Heart right ventricle (tissue), 16 donors: ENCODE measurements around the gene HP. TPM values are rescaled to one million over a fixed set of nuclear protein-coding genes. Genes with fewer than 3 reads are reported as not detected.
A peak's percentile ranks its signal among the peaks of the same experiment; 100 is the strongest.

ENCODE experiments used
- ATAC-seq, 8 donors: fragments of 200-7000 bp; cut with Tn5 transposase; one replicate each; pipeline ENCODE4 v1.9.1; 2020; ENCODE audit warnings: mild to moderate bottlenecking in 8 of 8, moderate library complexity in 8 of 8, moderate number of reproducible peaks in 1 of 8
- DNase-seq, 2 donors: peaks; one replicate each; pipeline ENCODE4 v3.0.0-alpha.2; 2020
- H3K27ac ChIP-seq, 10 donors: fragments of 200-600 bp; sonication (generic) in 2 of 10; one replicate each; pipeline versions ENCODE4 v1.5.0 to v1.8.0; 2020 to 2022; ENCODE audit warnings: mild to moderate bottlenecking in 3 of 10
- H3K27me3 ChIP-seq, 7 donors: fragments of 200-600 bp; one replicate each; pipeline ENCODE4 v1.8.0; 2021 to 2022; ENCODE audit warnings: mild to moderate bottlenecking in 2 of 7
- H3K36me3 ChIP-seq, 9 donors: fragments of 200-600 bp; sonication (generic) in 1 of 9; one replicate each; pipeline versions ENCODE4 v1.5.0 to v1.8.0; 2020 to 2022; ENCODE audit warnings: mild to moderate bottlenecking in 2 of 9
- H3K4me1 ChIP-seq, 9 donors: fragments of 200-600 bp; sonication (generic) in 1 of 9; one replicate each; pipeline versions ENCODE4 v1.5.0 to v1.8.0; 2020 to 2022; ENCODE audit warnings: mild to moderate bottlenecking in 4 of 9
- H3K4me3 ChIP-seq, 10 donors: fragments of 200-600 bp; sonication (generic) in 2 of 10; one replicate each; pipeline versions ENCODE4 v1.5.0 to v1.8.0; 2020 to 2022; ENCODE audit warnings: mild to moderate bottlenecking in 7 of 10, moderate library complexity in 2 of 10
- H3K9me3 ChIP-seq, 11 donors: fragments of 200-600 bp in 10 of 11; sonication (generic) in 2 of 11; one replicate each; pipeline versions ENCODE4 v1.5.0 to v1.8.0; 2013 to 2022; ENCODE audit warnings: mild to moderate bottlenecking in 2 of 11, control low read depth in 1 of 11, moderate library complexity in 1 of 11
- WGBS, 2 donors: extraction: QIAGEN DNeasy Blood & Tissue Kit; methylation state at CpG; one replicate each; pipeline ENCODE4 v1.1.7; 2013; ENCODE audit warnings: inconsistent platforms in 1 of 2; 5-methylcytosine and 5-hydroxymethylcytosine counted together
- intact Hi-C, 10 donors: fragments of 100-400 bp; cut with DNase I; formaldehyde crosslinking; loops; one replicate each; pipeline versions ENCODE4 v1.11.1 to v1.14.2; 2022
- polyA plus RNA-seq, 2 donors: library from polyadenylated mRNA; stranded (reverse); fragments of 200-250 nt; gene quantifications; one replicate each; pipeline ENCODE4 v1.2.3, GENCODE V29; 2013
- total RNA-seq, 10 donors: library from RNA; stranded (reverse); fragmentation: NEBNext Ultra II Directional in 3 of 10; extraction: Animal tissue kit (Norgen Biotek cat#: 25700) in 3 of 10; gene quantifications; one replicate each; pipeline versions ENCODE4 v1.2.1 to v1.2.4, GENCODE V29; 2021 to 2023
- TF ChIP-seq, protein P1 (sequence below), 9 donors: fragments of 200-600 bp; sonication (generic) in 2 of 9; IDR thresholded peaks; one replicate each; pipeline versions ENCODE4 v1.5.0 to v1.8.0; 2021 to 2022; ENCODE audit warnings: antibody characterized with exemption in 9 of 9, mild to moderate bottlenecking in 5 of 9, moderate library complexity in 1 of 9
- donor health status: Arrhythmogenic right ventricular cardiomyopathy.
- donor health status: ischemic (EF 13 %, LVEDD 7.1; RV severe dilation, severe dysfunction).
- donor health status: healthy with polysubstance abuse.
- donor health status: DM: no; HTN: yes; CAD: no.
- donor health status: DM: no; HTN: no; CAD: no.
- donor health status: ischemic (EF 25% LVEDD 6.9; RV normal size, moderate dysfunction).
- donor health status: ischemic (EF 25% LVEDD 5.7; RV mildly dilated, moderate dysfunction).
- donor health status: healthy.
- donor health status: DM: yes; HTN: yes; CAD: no.
- donor health status: Ischemic cardiomyopathy.
- donor health status: ischemic (EF 35%, LVEDD 5.7; RV mildly dilated, moderate dysfunction).
- donor health status: nonischemic (EF 11% LVEDD 7.7; RV severe dilation, severe dysfunction).
- donor health status: DM: yes; HTN: yes; CAD: no.
- donor health status: PGD.
- donor health status: ischemic (EF 29% LVEDD 5.4; RV normal size, mild dysfunction).
- donor health status: nonischemic (EF 23%, LVEDD 6.1; RV moderate dilation, normal function).

The HP gene
- total and polyA plus RNA-seq, 12 donors: 0.47 to 26.6 (median 5.0) TPM

DNA sequence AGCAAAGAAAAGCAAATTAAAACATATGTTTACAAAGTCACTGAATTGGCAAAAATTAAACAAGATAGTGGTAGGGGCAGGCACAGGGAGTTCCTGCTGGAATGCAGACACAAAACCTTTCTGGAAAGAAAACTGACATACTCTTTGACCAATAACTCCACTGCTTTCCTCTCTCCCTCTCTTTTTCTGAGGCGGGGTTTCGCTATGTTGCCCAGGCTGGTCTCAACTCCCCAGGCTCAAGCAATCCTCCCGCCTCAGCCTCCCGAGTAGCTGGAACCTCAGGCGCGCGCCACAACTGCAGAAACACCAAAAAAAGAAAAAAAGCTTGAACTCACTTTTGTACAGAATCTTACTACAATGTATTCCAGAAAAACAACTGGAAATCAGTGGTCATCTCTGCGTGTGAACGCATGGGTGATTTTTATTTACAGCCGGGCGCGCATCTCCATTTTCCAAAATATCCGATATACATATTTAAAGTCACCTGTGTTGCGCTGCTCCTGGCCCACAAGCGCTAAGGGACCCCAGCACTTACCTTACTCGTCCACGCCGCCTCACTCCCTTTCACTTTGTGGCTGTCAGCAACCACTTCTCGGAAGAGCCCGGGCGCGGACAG lies 38.6 kb downstream of the HP start:
- TF ChIP-seq, protein P1, sequence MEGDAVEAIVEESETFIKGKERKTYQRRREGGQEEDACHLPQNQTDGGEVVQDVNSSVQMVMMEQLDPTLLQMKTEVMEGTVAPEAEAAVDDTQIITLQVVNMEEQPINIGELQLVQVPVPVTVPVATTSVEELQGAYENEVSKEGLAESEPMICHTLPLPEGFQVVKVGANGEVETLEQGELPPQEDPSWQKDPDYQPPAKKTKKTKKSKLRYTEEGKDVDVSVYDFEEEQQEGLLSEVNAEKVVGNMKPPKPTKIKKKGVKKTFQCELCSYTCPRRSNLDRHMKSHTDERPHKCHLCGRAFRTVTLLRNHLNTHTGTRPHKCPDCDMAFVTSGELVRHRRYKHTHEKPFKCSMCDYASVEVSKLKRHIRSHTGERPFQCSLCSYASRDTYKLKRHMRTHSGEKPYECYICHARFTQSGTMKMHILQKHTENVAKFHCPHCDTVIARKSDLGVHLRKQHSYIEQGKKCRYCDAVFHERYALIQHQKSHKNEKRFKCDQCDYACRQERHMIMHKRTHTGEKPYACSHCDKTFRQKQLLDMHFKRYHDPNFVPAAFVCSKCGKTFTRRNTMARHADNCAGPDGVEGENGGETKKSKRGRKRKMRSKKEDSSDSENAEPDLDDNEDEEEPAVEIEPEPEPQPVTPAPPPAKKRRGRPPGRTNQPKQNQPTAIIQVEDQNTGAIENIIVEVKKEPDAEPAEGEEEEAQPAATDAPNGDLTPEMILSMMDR (IDR thresholded peaks at IDR 0.05): no peak
- Histone ChIP-seq H3K36me3 (peaks cover 0 to 57% (median 26%) of the 10 kb centered on the region in 9 donors), H3K27ac (peak overlapping the region; percentile 38 to 95 (median 92)), H3K9me3 (no peaks in the 10 kb centered on the region), H3K27me3 (no peaks in the 10 kb centered on the region), H3K4me1 (peaks cover 0 to 46% (median 33%) of the 10 kb centered on the region in 9 donors), H3K4me3 (peak overlapping the region; percentile 82 to 99 (median 90))
- intact Hi-C loops: loop anchor here in 5 of 10 donors (1.0 to 10.0 kb wide), 5 partner anchors 19 to 208 kb away; partner anchors contain the start of genes DHODH (in 1 of the 5) and ZNF821 (in 1 of the 5)
- DNase-seq (no peak), ATAC-seq (peak in 7 of 8 donors; percentile 14 to 69 (median 45))
- WGBS, 2 donors: 1 to 2% methylated on average over 22 of the region's 22 CpGs

DNA sequence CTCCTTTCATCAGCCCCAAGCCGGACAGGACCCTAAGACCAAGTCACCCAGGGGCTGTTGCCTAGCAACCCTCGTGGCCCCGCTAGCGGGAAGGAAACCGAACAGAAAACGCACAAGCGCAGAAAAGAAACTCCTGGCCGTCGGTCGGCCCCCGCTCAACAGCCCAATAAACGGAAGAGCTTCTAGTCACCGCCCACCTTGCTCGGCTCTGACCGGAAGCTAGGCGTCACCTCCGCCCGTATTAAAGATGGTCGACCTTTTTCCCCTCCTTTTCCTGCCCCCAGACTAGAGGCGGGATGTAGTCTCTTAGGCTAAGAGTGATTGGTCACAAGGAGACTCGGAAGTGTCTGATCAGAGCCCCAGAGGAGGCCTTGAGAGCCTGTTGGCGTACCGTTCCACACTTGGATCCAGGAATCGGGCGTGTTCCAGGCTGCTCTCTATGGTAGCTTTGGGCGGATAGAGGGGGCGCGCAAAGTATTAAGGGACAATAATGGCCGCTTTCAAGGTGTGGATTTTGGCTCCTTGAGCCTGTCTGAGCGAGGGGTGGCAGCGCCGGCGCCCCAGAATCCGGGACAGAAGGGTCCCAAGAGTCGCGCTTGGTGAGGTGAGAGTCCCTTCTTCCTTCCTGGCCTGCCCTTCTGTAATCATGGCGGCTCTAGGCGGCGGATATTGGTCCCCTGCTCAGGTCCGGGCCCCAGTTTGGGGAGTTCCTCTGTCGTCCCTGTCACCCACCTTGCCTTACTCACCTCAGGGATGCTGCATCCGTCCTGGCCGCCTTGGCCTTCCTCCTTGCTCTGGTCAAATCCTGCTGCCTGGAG lies 39.4 kb downstream of the HP start, which contains the start of the genes DHX38 and TXNL4B:
TSS of gene DHX38 (plus strand) at position 400 of the 818 bp plus-strand sequence. CDS start 2,311 bp downstream, outside the sequence.
TSS of gene TXNL4B (minus strand) at position 173 of the 818 bp plus-strand sequence. CDS start 2,871 bp downstream, outside the sequence.
- Histone ChIP-seq H3K4me3 (peak within 1 kb of the TSS; percentile 82 to 99 (median 90)), H3K4me1 (peaks cover 0 to 46% (median 33%) of the 10 kb centered on the region in 9 donors), H3K27me3 (no peaks in the 10 kb centered on the region), H3K27ac (peak within 1 kb of the TSS; percentile 74 to 95 (median 92)), H3K9me3 (no peaks in the 10 kb centered on the region), H3K36me3 (peaks cover 0 to 57% (median 23%) of the 10 kb centered on the region in 9 donors)
- DNase-seq (peak; percentile 87 to 97), ATAC-seq (peak; percentile 99 to 100 (median 99))
- intact Hi-C loops: loop anchor here in 5 of 10 donors (1.0 to 10.0 kb wide), 5 partner anchors 19 to 209 kb away; partner anchors contain the start of genes DHODH (in 1 of the 5) and ZNF821 (in 1 of the 5)
- WGBS, 2 donors: 0 to 1% methylated on average over 43 of the region's 43 CpGs
- TF ChIP-seq, protein P1 (IDR thresholded peaks at IDR 0.05): no peak

DNA sequence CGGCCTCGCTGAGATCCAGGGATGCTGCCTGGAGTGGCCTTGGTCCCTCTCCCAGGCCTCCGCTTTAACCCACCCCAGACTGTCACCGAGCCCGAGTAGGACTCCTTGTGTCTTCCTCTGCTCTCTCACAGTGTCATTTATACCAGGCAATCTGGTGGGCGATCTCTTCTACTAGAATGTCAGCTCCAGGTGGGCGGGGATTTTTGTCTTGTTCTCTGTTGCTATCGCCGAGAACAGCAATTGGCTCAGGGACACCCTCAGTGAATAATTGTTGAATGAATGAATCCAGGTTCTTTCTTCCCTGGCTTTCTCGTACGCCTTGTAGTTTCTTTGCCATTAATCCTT lies 39.9 kb downstream of the HP start:
- ATAC-seq (peak in 6 of 8 donors; percentile 0 to 8 (median 3)), DNase-seq (no peak)
- Histone ChIP-seq H3K4me3 (peak overlapping the region; percentile 82 to 99 (median 90)), H3K27ac (peak overlapping the region; percentile 74 to 95 (median 92)), H3K27me3 (no peaks in the 10 kb centered on the region), H3K9me3 (no peaks in the 10 kb centered on the region), H3K36me3 (peaks cover 0 to 57% (median 26%) of the 10 kb centered on the region in 9 donors), H3K4me1 (peaks cover 0 to 46% (median 33%) of the 10 kb centered on the region in 9 donors)
- 1 to 2% methylated on average over 11 of the region's 11 CpGs for WGBS, 2 donors
- TF ChIP-seq, protein P1 (IDR thresholded peaks at IDR 0.05): no peak
- intact Hi-C loops: loop anchor here in 3 of 10 donors (10.0 kb wide), 2 partner anchors 79 to 209 kb away; partner anchors contain the start of gene ZNF821 (in 1 of the 3)

DNA sequence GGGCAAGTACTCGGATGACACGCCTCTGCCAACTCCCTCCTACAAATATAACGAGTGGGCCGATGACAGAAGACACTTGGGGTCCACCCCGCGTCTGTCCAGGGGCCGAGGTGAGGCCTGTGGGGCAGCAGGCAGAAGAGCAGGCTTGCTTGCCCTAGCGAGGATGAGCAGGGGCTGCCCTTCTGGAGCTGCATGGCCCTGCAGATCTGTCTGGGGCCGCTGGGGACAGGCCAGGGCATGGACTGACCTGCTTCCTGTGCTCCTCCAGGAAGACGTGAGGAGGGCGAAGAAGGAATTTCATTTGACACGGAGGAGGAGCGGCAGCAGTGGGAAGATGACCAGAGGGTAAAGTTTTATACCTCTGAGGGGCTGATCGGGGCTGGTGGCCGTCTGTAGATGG lies 44.6 kb downstream of the HP start:
- TF ChIP-seq, protein P1 (IDR thresholded peaks at IDR 0.05): no peak
- WGBS, 2 donors: 77 to 80% methylated on average over 15 of the region's 15 CpGs
- DNase-seq (no peak), ATAC-seq (peak in 1 of 8 donors; percentile 28)
- intact Hi-C loops: loop anchor here in 6 of 10 donors (1.0 to 10.0 kb wide), 5 partner anchors 32 to 214 kb away; partner anchors contain the start of gene ZNF821 (in 1 of the 6)
- no peak overlapping the region for H3K4me3 ChIP-seq
- H3K4me1 ChIP-seq: peaks cover 0 to 20% (median 15%) of the 10 kb centered on the region in 9 donors
- no peak overlapping the region for H3K27ac ChIP-seq
- H3K27me3 ChIP-seq: no peaks in the 10 kb centered on the region
- peaks cover 8 to 82% (median 70%) of the 10 kb centered on the region in 9 donors for H3K36me3 ChIP-seq
- H3K9me3 ChIP-seq: no peaks in the 10 kb centered on the region
